ENCODE data around the gene DGKB.

Gene DGKB

DNA sequence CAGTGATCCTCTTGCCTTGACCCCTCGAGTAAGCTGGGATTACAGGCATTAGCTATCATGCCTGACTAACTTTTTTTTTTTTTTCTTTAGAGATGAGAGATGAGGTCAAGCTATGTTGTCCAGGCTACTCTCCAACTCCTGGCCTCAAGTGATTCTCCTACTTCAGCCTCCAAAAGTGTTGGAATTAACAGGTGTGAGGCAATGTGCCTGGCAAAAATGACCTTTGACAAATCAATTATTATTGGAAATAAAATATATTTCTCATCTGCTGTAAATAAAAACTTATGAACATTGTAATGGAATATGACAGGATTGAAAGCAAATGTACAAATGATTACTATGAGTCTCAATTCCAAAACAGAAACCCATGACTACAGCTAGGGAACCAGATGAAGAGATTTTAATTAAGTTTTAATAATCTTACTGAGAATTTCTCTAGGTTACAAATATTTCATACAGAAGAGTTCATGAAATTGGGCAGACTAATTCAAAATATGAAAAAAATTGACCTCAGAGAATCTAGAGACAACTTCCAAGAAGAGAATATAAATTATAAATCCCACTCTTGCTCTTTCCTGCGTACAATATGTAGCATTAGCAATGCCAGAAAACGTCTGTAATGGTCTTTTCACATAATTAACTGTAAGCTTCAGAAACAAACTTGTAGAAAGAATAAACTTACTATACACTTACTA, 414.7 kb downstream of the DGKB start:
- in situ Hi-C loops (cut with MboI; ENCODE audit: low sequenced_read_pairs): no loop called here

DNA sequence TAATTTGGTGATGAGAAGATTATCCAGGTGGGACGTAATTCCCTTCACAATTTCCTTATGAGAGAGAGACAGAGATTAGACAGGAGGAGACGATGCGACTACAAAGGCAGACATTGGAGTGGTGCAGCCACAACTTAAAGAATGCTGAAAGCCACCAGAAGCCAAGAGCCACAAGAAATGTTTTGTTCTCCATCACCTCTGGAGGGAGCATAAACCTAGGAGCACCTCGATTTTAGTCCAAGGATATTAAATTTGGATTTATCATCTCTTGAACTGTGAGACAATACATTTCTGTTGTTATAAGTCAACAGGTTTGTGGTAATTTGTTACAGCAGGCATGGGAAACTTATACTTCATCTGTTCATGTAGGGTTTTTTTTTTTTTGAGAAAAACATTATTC, 418.9 kb downstream of the DGKB start:
- in situ Hi-C loops (cut with MboI; ENCODE audit: low sequenced_read_pairs): no loop called here

DNA sequence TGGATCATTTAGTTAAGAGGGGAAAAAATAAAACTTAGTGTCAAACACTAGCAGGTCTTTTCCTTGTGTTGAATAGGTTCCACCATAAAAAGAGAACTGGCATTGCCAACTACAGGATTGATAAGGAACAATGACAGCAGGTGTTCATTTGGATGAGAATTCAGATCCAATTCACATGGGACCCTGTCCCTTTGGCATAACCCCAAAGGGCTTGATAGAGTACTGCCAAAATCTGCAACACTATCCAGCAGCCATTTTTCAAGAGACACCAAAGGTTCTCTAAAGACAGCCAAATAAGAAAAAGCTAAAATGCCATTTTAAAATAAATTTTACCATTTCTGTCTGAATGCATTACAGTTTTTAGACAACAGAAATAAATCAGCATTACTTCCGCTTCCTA, 422.3 kb downstream of the DGKB start:
- in situ Hi-C loops (cut with MboI; ENCODE audit: low sequenced_read_pairs): no loop called here

- in situ Hi-C loops (cut with MboI; ENCODE audit: low sequenced_read_pairs): no loop called here
Measured at GRCh38 chr7:14478834-14479510, 423.6 kb downstream of the DGKB start.

DNA sequence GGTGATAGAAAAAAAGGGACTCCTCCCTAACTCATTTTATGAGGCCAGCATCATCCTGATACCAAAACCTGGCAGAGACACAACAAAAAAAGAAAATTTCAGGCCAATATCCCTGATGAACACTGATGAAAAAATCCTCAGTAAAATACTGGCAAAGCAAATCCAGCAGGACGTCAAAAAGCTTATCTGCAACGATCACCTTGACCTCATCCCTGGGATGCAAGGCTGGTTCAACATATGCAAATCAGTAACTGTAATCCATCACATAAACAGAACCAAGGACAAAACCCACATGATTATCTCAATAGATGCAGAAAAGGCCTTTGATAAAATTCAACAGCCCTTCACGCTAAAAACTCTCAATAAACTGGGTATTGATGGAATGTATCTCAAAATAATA, 440.8 kb downstream of the DGKB start:
- in situ Hi-C loops (cut with MboI; ENCODE audit: low sequenced_read_pairs): loop anchor here (25.0 kb wide), 1 partner anchor 1174 kb away; no protein-coding TSS in a partner anchor

- in situ Hi-C loops (cut with MboI; ENCODE audit: low sequenced_read_pairs): loop anchor here (25.0 kb wide), 1 partner anchor 1172 kb away; no protein-coding TSS in a partner anchor
Measured at GRCh38 chr7:14458846-14459245, 443.7 kb downstream of the DGKB start.

GRCh38 chr7:14457568-14458453, 444.7 kb downstream of the DGKB start:
- in situ Hi-C loops (cut with MboI; ENCODE audit: low sequenced_read_pairs): loop anchor here (25.0 kb wide), 1 partner anchor 1171 kb away; no protein-coding TSS in a partner anchor

DNA sequence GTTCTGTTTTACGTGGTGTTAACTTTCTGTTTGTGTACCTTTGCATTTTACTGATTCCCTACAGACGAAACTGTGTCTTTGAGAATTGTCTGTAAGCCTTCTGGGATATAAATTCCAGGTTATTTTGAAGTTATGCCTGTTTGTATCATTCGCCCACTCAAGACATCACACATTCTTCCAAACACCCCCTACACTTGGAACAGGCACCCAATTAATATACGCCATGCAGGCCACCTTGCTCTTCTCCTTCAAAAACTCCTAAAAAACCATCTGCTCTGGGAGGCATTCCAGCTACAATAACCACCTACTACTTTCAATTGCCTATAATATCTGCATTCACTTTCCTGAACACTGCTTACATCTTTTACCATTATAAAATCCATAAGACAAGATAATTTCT, 453.3 kb downstream of the DGKB start:
- in situ Hi-C loops (cut with MboI; ENCODE audit: low sequenced_read_pairs): no loop called here

GRCh38 chr7:14446829-14447228, 455.7 kb downstream of the DGKB start:
- in situ Hi-C loops (cut with MboI; ENCODE audit: low sequenced_read_pairs): no loop called here

GRCh38 chr7:14446219-14446618, 456.3 kb downstream of the DGKB start:
- in situ Hi-C loops (cut with MboI; ENCODE audit: low sequenced_read_pairs): no loop called here

- in situ Hi-C loops (cut with MboI; ENCODE audit: low sequenced_read_pairs): no loop called here
Measured at GRCh38 chr7:14438366-14438765, 464.2 kb downstream of the DGKB start.

- in situ Hi-C loops (cut with MboI; ENCODE audit: low sequenced_read_pairs): no loop called here
Measured at GRCh38 chr7:14436878-14437277, 465.7 kb downstream of the DGKB start.

DNA sequence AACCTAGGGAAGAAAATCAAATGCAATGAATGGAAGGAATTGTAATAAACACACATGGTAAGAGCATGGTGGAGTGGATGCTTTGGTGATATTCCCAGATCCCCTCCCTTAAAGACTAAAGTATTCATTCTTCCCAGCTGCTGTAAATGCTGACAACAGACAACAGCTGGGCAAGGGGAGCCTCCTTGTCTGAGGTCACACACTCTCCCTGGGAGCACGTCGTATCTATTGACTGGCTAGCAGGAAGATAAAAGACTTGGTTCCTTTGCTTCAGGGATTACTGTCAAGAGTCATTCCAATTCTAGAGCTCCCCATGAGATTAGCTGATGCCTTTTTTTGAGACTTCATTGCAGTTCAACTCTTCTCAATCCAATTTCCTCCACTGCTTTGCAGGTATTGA, 469.6 kb downstream of the DGKB start:
- in situ Hi-C loops (cut with MboI; ENCODE audit: low sequenced_read_pairs): no loop called here

- in situ Hi-C loops (cut with MboI; ENCODE audit: low sequenced_read_pairs): no loop called here
Measured at GRCh38 chr7:14430926-14431325, 471.6 kb downstream of the DGKB start.

DNA sequence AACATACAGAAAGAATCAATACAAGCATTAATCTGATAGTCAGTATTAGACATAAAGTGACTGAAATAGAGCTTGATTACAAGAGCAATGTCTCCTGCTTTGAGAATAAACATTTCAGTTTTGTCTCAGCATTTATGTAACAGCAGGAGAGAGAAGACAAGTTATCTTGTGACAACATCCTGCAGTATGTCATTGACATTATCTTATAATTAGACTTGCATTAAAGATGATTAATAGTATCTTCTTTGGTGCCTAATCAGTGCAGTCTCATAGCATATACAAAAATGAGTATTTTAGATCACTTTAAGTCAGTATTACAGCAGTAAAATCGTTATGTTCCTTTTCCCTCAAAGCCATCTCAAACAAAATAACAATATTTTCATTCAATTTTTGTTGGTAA, 477.0 kb downstream of the DGKB start:
- in situ Hi-C loops (cut with MboI; ENCODE audit: low sequenced_read_pairs): no loop called here

GRCh38 chr7:14424675-14425074, 477.9 kb downstream of the DGKB start:
- in situ Hi-C loops (cut with MboI; ENCODE audit: low sequenced_read_pairs): no loop called here

- in situ Hi-C loops (cut with MboI; ENCODE audit: low sequenced_read_pairs): no loop called here
Measured at GRCh38 chr7:14420768-14421167, 481.8 kb downstream of the DGKB start.

GRCh38 chr7:14419531-14419930, 483.0 kb downstream of the DGKB start:
- in situ Hi-C loops (cut with MboI; ENCODE audit: low sequenced_read_pairs): no loop called here

DNA sequence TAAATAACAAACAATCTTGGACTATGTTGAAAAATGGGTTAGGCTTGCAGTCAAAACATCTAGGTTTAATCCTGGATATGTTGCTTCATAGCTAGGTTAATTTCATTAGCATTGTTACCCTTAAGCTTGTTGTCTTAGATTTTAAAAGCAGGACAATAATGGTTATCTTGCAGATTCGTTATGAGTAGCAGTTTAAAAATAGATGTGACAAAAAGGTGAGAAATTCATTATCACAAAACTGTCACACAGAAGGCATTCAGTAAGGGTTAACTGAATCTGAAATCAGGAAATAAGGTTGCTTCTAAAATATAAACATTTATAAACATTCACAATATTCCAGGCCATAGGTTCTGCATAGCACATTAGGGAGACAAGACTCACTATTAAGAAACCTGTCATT, 483.9 kb downstream of the DGKB start:
- in situ Hi-C loops (cut with MboI; ENCODE audit: low sequenced_read_pairs): no loop called here

DNA sequence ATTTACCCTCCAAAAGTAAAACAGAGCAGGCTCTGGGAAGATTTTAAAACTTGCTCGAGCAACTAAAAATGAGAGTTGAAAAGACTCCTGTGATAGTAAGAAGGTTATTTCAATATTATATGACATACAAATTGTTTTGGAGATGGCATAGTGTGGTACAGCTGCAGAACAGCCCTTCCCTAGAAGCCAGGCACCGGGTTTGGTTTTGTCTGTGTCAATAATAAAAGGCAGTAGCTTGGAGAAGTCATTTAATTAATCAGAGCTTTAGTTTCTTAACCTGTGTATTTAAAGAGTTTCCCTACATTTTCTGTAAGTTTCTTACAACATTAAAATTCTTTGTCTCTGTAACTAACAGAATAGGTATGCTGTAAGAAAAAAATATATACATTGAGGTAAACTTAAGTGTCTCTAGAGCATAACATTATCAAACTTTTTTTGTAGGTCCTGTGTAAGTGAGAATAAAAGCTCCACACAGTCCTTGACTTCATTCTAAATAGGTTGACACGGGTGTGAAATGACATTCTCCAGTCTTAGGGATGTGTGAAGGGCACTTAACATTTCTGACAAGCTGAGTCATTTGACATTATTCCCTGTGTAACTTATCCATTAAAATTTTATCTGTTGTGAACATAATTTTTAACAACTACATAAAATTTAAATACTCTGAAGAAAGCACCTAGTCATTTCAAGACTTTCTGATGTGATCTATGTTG, 488.1 kb downstream of the DGKB start:
- in situ Hi-C loops (cut with MboI; ENCODE audit: low sequenced_read_pairs): no loop called here

All from HL-60/S4 (cell line).